Psoas muscle (tissue), 8 donors: ENCODE data around the gene UBE2L5. TPM values are rescaled to one million over a fixed set of nuclear protein-coding genes. Genes with fewer than 3 reads are reported as not detected.

ENCODE experiments used
- ATAC-seq, 4 donors: fragments of 200-7000 bp; cut with Tn5 transposase; one replicate each; pipeline ENCODE4 v1.9.1; 2020; ENCODE audit warnings: moderate library complexity in 3 of 4, mild to moderate bottlenecking in 2 of 4
- DNase-seq, 2 donors: peaks; one replicate each; pipeline ENCODE4 v3.0.0-alpha.2; 2020
- H3K27ac ChIP-seq: fragments of 200-600 bp; one replicate; pipeline ENCODE4 v1.8.0; 2022
- H3K27me3 ChIP-seq, 3 donors: fragments of 200-600 bp in 1 of 3; one replicate each; pipeline versions ENCODE4 v1.6.1 to v1.8.0; 2013 to 2022; ENCODE audit warnings: low read length in 2 of 3, mild to moderate bottlenecking in 2 of 3, moderate library complexity in 1 of 3; ENCODE audit not compliant: insufficient read depth in 3 of 3
- H3K36me3 ChIP-seq, 2 donors: fragments of 200-600 bp in 1 of 2; one replicate each; pipeline versions ENCODE4 v1.6.1 to v1.8.0; 2013 to 2022; ENCODE audit warnings: low read depth in 1 of 2, mild to moderate bottlenecking in 1 of 2, moderate library complexity in 1 of 2; ENCODE audit not compliant: insufficient read depth in 1 of 2
- H3K4me1 ChIP-seq: fragments of 200-600 bp; one replicate; pipeline ENCODE4 v1.8.0; 2022
- H3K4me3 ChIP-seq: fragments of 200-600 bp; one replicate; pipeline ENCODE4 v1.8.0; 2022; ENCODE audit warnings: mild to moderate bottlenecking
- H3K9me3 ChIP-seq: fragments of 200-600 bp; one replicate; pipeline ENCODE4 v1.8.0; 2022
- WGBS, 3 donors: extraction: QIAGEN DNeasy Blood & Tissue Kit; methylation state at CpG; one replicate each; pipeline versions ENCODE4 v1.1.6 to v1.1.7; 2013; 5-methylcytosine and 5-hydroxymethylcytosine counted together
- intact Hi-C, 2 donors: fragments of 100-400 bp; cut with DNase I; formaldehyde crosslinking; loops; one replicate each; pipeline versions ENCODE4 v1.11.0 to v1.14.2; 2022
- polyA plus RNA-seq, 3 donors: library from polyadenylated mRNA; stranded (reverse); fragments of 200-250 nt; gene quantifications; one replicate each; pipeline ENCODE4 v1.2.3, GENCODE V29; 2013
- total RNA-seq, 4 donors: library from RNA; stranded (reverse); fragmentation: NEBNext Ultra II Directional in 2 of 4; extraction: Animal tissue kit (Norgen Biotek cat#: 25700) in 2 of 4; gene quantifications; one replicate each; pipeline versions ENCODE4 v1.2.1 to v1.2.4, GENCODE V29; 2021 to 2023
- TF ChIP-seq, protein P1 (sequence below): fragments of 200-600 bp; IDR thresholded peaks from one replicate; pipeline ENCODE4 v1.8.0; 2022; ENCODE audit warnings: antibody characterized with exemption
- donor health status: healthy with polysubstance abuse.
- donor health status: DM: no; HTN: no; CAD: no; lungs with moderate emphysema.
- donor health status: Bipolar disorder and iron deficiency.
- donor health status: healthy.
- donor health status: DM: yes; HTN: yes; CAD: no.
- donor health status: DM: no; HTN: no; CAD: no.
- donor health status: DM: no; HTN: no; CAD: no.
- donor health status: DM: yes; HTN: yes; CAD: no.

The UBE2L5 gene
- total and polyA plus RNA-seq, 7 donors, result not detected

DNA sequence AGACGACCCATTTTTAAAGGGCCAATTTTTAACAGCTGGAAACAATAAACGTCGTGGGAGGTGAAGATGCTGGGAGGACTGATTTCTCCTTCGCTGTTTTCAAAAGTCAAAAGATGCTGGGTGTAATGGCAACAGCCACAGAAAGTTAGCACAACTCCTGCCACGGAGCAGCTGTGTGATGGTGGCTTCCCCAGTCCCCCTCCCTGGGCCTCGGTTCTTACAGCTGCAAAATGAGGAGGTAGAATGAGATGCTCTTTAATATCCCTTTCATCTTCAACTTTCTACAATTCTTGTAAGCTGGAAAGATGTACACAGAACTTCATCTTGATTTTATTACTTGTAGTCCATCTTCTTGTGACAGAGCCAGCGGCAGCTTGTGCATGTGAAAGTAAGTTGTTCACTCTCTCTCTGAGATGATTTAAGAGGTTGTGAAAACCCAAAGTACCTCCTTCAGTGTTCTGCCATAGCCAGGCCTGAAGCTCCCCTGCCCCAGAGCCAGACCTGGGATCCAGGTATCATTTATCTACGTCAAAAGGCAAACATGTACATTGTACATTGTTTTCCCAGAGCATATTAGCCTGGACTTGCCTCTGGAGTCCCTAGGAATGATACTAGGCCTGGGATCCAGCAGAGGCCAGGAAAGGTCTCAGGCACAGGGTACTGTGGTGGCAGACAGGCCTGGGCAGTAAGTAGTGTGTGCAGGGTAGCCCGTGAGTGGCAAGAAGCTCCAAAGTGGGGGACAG, 3.4 kb upstream of the UBE2L5 start:
- H3K4me3 ChIP-seq, result no peak overlapping the region
- WGBS, 3 donors, result 76 to 79% (median 77%) methylated on average over 9 of the region's 9 CpGs
- intact Hi-C loops, result no loop called here
- peaks cover 4% of the 10 kb centered on the region for H3K4me1 ChIP-seq
- H3K9me3 ChIP-seq, result no peaks in the 10 kb centered on the region
- ATAC-seq (no peak), DNase-seq (no peak)
- no peaks in the 10 kb centered on the region for H3K36me3 ChIP-seq
- H3K27ac ChIP-seq, result no peak overlapping the region
- no peaks in the 10 kb centered on the region for H3K27me3 ChIP-seq
- TF ChIP-seq, protein P1, sequence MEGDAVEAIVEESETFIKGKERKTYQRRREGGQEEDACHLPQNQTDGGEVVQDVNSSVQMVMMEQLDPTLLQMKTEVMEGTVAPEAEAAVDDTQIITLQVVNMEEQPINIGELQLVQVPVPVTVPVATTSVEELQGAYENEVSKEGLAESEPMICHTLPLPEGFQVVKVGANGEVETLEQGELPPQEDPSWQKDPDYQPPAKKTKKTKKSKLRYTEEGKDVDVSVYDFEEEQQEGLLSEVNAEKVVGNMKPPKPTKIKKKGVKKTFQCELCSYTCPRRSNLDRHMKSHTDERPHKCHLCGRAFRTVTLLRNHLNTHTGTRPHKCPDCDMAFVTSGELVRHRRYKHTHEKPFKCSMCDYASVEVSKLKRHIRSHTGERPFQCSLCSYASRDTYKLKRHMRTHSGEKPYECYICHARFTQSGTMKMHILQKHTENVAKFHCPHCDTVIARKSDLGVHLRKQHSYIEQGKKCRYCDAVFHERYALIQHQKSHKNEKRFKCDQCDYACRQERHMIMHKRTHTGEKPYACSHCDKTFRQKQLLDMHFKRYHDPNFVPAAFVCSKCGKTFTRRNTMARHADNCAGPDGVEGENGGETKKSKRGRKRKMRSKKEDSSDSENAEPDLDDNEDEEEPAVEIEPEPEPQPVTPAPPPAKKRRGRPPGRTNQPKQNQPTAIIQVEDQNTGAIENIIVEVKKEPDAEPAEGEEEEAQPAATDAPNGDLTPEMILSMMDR, result no peak

DNA sequence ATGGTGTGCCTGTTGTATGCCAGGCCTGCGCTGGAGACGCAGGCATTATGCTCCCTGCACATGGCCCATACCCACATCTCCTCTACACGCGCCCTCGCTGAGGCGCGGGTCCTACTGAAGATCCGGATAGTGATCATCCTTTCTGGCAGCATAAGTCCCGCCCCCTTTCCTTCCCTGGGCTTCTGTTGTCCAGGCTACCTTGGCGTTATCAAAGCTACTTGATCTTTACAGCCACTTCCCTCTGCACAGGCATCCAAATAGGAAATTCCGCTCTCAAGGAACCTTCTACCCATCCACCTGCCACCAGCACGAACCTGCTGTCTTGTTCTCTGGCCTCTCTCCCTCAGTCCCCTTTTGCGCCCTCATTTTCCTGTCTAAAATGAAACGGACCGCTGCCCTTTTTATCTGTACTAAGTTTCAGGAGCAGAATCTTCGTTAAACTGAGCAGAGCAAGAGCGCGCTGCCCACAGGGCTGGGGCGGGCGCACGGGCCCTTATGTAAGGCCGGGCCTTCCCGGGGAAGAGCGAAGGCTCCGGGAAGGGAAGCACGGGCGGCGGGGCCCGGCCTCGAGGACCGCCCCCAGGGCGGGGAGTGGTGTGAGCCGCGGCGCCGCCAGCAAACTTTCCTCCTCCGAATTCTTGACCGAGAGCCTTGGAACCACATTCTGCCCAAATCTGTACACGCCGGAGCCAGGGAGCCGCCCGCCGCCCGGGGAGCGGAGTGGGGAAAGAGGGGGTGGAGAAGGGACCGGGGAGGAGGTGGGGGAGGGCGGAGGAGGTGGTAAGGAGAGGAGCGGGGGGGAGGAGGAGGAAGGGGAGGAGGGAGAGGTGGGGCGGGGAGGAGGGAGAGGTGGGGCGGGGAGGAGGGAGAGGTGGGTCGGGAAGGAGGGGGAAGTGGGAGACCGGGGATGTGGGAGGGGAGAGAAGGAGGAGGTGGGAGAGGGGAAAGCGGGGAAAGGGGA, 920 bp upstream of the UBE2L5 start:
- WGBS, 3 donors, result 4 to 6% (median 4%) methylated on average over 46 to 53 of the region's 53 CpGs
- intact Hi-C loops, result loop anchor here in 1 of 2 donors (5.0 kb wide), 1 partner anchor 41 kb away; no protein-coding TSS in a partner anchor
- H3K36me3 ChIP-seq, result no peaks in the 10 kb centered on the region
- H3K9me3 ChIP-seq, result no peaks in the 10 kb centered on the region
- TF ChIP-seq, protein P1, result no peak
- H3K27ac ChIP-seq, result peak overlapping the region; percentile 95
- peaks cover 4% of the 10 kb centered on the region for H3K4me1 ChIP-seq
- H3K4me3 ChIP-seq, result peak overlapping the region; percentile 64
- peak; percentile 79 to 89 (median 82) for ATAC-seq
- no peaks in the 10 kb centered on the region for H3K27me3 ChIP-seq
- DNase-seq, result peak; percentile 88 to 94

DNA sequence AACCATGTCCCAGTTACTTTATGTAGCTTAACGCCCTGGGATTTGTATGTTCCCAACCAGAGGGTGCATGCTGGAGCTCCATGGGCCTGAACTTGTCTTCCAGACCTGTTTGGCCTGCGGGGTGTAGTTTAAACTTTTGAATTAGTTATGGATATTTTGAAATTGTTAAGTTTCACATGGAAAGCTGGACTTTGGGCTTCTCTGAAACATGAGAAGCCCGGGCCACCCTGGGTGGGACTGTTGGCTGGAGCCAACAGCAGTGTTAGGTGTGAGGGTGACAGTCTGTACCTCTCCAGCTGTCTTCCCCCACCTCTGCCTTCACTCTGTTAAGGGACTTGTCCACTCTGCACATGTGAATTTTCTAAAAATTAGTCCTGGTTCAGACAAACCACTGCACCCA, 1.6 kb downstream of the UBE2L5 start:
- Histone ChIP-seq H3K36me3 (no peaks in the 10 kb centered on the region), H3K27me3 (no peaks in the 10 kb centered on the region), H3K4me3 (no peak overlapping the region), H3K27ac (no peak overlapping the region), H3K9me3 (no peaks in the 10 kb centered on the region), H3K4me1 (peaks cover 13% of the 10 kb centered on the region)
- TF ChIP-seq, protein P1, result no peak
- WGBS, 3 donors, result 67 to 79% (median 79%) methylated on average over 3 of the region's 3 CpGs
- intact Hi-C loops, result loop anchor here in 1 of 2 donors (5.0 kb wide), 1 partner anchor 38 kb away; no protein-coding TSS in a partner anchor
- DNase-seq (no peak), ATAC-seq (no peak)

DNA sequence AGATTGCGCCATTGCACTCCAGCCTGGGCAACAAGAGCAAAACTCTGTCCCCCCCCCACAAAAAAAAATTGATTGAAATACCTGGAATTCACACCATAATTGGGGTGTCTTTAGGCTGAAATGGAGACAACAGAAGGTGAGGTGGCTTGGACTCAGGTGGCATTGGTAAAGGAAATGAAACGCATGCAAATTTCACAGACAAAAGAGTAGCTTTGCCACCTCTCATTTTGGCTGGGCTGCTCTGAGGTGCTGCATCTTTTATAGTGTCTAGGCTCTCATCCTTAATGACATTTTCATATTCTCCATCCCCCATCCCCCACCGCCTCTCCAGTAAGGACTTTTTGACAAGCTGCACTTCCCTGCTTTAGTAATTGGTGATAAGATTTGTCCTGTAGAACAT, 6.9 kb downstream of the UBE2L5 start:
- H3K4me3 ChIP-seq, result no peak overlapping the region
- 92 to 95% (median 95%) methylated on average over 3 of the region's 3 CpGs for WGBS, 3 donors
- DNase-seq (no peak), ATAC-seq (no peak)
- H3K4me1 ChIP-seq, result peaks cover 34% of the 10 kb centered on the region
- TF ChIP-seq, protein P1, result no peak
- H3K9me3 ChIP-seq, result no peaks in the 10 kb centered on the region
- no peaks in the 10 kb centered on the region for H3K36me3 ChIP-seq
- intact Hi-C loops, result no loop called here
- no peaks in the 10 kb centered on the region for H3K27me3 ChIP-seq
- no peak overlapping the region for H3K27ac ChIP-seq
